Vagina (tissue), 2 donors: ENCODE data around the gene C2CD2.

Experiments
- POLR2A ChIP-seq, 2 donors: fragments of 450-650 bp; IDR thresholded peaks; one replicate each; pipeline ENCODE4 v1.6.1; 2017; ENCODE audit warnings: antibody characterized with exemption in 2 of 2, mild to moderate bottlenecking in 2 of 2, moderate library complexity in 2 of 2
- POLR2AphosphoS5 ChIP-seq, 2 donors: sonication (generic); formaldehyde crosslinking; IDR thresholded peaks; one replicate each; pipeline ENCODE4 v1.9.0; 2017; ENCODE audit warnings: antibody characterized with exemption in 2 of 2, mild to moderate bottlenecking in 2 of 2, low read depth in 1 of 2; ENCODE audit not compliant: insufficient read depth in 1 of 2
- TF ChIP-seq, protein P1 (sequence below), 3 experiments: fragments of 450-650 bp in 2 of 3; fragments of 200-600 bp in 1 of 3; sonication (generic) in 1 of 3; IDR thresholded peaks; one replicate each; pipeline ENCODE4 v1.5.1; 2017 to 2019; ENCODE audit warnings: antibody characterized with exemption in 3 of 3, mild to moderate bottlenecking in 2 of 3, moderate library complexity in 2 of 3

DNA sequence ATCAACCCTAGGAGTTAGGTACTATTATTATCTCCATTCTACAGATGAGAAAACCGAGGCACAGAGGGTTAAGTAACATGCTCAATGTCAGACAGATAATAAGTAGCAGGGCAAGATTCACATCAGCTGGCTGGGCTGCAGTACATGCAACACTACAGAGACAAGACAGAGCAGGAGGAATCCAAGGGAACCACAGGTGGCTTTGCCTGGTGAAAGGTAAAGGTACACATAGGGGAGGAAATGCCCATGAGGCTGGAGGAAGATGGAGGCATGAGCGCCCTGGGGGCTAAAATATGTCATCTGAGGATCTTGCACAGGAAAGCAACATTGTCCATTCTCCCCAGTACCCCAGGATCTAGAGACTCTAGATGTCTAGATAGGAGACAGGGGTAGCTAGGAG is 48.0 kb upstream of the C2CD2 start:
- TF ChIP-seq, protein P1, sequence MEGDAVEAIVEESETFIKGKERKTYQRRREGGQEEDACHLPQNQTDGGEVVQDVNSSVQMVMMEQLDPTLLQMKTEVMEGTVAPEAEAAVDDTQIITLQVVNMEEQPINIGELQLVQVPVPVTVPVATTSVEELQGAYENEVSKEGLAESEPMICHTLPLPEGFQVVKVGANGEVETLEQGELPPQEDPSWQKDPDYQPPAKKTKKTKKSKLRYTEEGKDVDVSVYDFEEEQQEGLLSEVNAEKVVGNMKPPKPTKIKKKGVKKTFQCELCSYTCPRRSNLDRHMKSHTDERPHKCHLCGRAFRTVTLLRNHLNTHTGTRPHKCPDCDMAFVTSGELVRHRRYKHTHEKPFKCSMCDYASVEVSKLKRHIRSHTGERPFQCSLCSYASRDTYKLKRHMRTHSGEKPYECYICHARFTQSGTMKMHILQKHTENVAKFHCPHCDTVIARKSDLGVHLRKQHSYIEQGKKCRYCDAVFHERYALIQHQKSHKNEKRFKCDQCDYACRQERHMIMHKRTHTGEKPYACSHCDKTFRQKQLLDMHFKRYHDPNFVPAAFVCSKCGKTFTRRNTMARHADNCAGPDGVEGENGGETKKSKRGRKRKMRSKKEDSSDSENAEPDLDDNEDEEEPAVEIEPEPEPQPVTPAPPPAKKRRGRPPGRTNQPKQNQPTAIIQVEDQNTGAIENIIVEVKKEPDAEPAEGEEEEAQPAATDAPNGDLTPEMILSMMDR (IDR thresholded peaks at IDR 0.05): no peak
- no peak for TF ChIP-seq POLR2AphosphoS5 (IDR thresholded peaks at IDR 0.05; ENCODE audit: insufficient read depth in 1 of 2, low read depth in 1 of 2)
- no peak for TF ChIP-seq POLR2A (IDR thresholded peaks at IDR 0.05)
